Ishikawa (cell line): Measurements from ENCODE around the gene ARID1B.

Experiments
- CEBPB ChIP-seq: IDR thresholded peaks from 2 replicates; pipeline ENCODE4 v1.6.1; 2012
- CREB1 ChIP-seq: IDR thresholded peaks from 2 replicates; pipeline ENCODE4 v1.6.1; 2012; ENCODE audit warnings: low read depth
- EGR1 ChIP-seq: IDR thresholded peaks from 2 replicates; pipeline ENCODE4 v1.6.1; 2012
- EP300 ChIP-seq: IDR thresholded peaks from 2 replicates; pipeline ENCODE4 v1.6.1; 2012; ENCODE audit warnings: borderline replicate concordance
- FOXM1 ChIP-seq: IDR thresholded peaks from 2 replicates; pipeline ENCODE4 v1.6.1; 2012; ENCODE audit warnings: low read depth, borderline replicate concordance
- NFIC ChIP-seq: IDR thresholded peaks from 2 replicates; pipeline ENCODE4 v1.6.1; 2012
- RAD21 ChIP-seq: IDR thresholded peaks from 2 replicates; pipeline ENCODE4 v1.6.1; 2012; ENCODE audit warnings: low read depth
- TAF1 ChIP-seq: IDR thresholded peaks from 2 replicates; pipeline ENCODE4 v1.6.1; 2012; ENCODE audit warnings: low read depth, mild to moderate bottlenecking
- TCF12 ChIP-seq: IDR thresholded peaks from 2 replicates; pipeline ENCODE4 v1.6.1; 2012; ENCODE audit warnings: low read depth
- TEAD4 ChIP-seq: IDR thresholded peaks from 2 replicates; pipeline ENCODE4 v1.6.1; 2012
- USF1 ChIP-seq: IDR thresholded peaks from 2 replicates; pipeline ENCODE4 v1.6.1; 2012
- YY1 ChIP-seq: IDR thresholded peaks from 2 replicates; pipeline ENCODE4 v1.6.1; 2012; ENCODE audit warnings: low read depth
- ZBTB7A ChIP-seq: IDR thresholded peaks from 2 replicates; pipeline ENCODE4 v1.6.1; 2012; ENCODE audit warnings: low read depth
- TF ChIP-seq, protein P1 (sequence below): IDR thresholded peaks from 2 replicates; pipeline ENCODE4 v1.6.1; 2012
- TF ChIP-seq, protein P2 (sequence below): IDR thresholded peaks from 2 replicates; pipeline ENCODE4 v1.6.1; 2012; ENCODE audit warnings: low read depth, mild to moderate bottlenecking

The ARID1B gene

GRCh38 chr6:156872903-156873302 lies 95.7 kb downstream of the ARID1B start:
- no peak for TF ChIP-seq TAF1
- no peak for TF ChIP-seq RAD21
- no peak for TF ChIP-seq YY1
- TF ChIP-seq, protein P1, sequence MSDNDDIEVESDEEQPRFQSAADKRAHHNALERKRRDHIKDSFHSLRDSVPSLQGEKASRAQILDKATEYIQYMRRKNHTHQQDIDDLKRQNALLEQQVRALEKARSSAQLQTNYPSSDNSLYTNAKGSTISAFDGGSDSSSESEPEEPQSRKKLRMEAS = no peak
- no peak for TF ChIP-seq ZBTB7A
- no peak for TF ChIP-seq TEAD4
- no peak for TF ChIP-seq CEBPB
- TF ChIP-seq NFIC = no peak
- TF ChIP-seq, protein P2, sequence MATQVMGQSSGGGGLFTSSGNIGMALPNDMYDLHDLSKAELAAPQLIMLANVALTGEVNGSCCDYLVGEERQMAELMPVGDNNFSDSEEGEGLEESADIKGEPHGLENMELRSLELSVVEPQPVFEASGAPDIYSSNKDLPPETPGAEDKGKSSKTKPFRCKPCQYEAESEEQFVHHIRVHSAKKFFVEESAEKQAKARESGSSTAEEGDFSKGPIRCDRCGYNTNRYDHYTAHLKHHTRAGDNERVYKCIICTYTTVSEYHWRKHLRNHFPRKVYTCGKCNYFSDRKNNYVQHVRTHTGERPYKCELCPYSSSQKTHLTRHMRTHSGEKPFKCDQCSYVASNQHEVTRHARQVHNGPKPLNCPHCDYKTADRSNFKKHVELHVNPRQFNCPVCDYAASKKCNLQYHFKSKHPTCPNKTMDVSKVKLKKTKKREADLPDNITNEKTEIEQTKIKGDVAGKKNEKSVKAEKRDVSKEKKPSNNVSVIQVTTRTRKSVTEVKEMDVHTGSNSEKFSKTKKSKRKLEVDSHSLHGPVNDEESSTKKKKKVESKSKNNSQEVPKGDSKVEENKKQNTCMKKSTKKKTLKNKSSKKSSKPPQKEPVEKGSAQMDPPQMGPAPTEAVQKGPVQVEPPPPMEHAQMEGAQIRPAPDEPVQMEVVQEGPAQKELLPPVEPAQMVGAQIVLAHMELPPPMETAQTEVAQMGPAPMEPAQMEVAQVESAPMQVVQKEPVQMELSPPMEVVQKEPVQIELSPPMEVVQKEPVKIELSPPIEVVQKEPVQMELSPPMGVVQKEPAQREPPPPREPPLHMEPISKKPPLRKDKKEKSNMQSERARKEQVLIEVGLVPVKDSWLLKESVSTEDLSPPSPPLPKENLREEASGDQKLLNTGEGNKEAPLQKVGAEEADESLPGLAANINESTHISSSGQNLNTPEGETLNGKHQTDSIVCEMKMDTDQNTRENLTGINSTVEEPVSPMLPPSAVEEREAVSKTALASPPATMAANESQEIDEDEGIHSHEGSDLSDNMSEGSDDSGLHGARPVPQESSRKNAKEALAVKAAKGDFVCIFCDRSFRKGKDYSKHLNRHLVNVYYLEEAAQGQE = no peak
- TF ChIP-seq CREB1 = no peak
- no peak for TF ChIP-seq EP300
- no peak for TF ChIP-seq USF1
- TF ChIP-seq TCF12 = no peak
- TF ChIP-seq FOXM1 = no peak
- TF ChIP-seq EGR1 = no peak

GRCh38 chr6:156873654-156874380 lies 96.6 kb downstream of the ARID1B start:
- TF ChIP-seq RAD21 = no peak
- no peak for TF ChIP-seq YY1
- TF ChIP-seq, protein P2 = no peak
- no peak for TF ChIP-seq EP300
- no peak for TF ChIP-seq TEAD4
- TF ChIP-seq EGR1 = no peak
- TF ChIP-seq CEBPB = no peak
- TF ChIP-seq FOXM1 = no peak
- no peak for TF ChIP-seq TAF1
- no peak for TF ChIP-seq TCF12
- TF ChIP-seq, protein P1 = no peak
- TF ChIP-seq USF1 = no peak

DNA sequence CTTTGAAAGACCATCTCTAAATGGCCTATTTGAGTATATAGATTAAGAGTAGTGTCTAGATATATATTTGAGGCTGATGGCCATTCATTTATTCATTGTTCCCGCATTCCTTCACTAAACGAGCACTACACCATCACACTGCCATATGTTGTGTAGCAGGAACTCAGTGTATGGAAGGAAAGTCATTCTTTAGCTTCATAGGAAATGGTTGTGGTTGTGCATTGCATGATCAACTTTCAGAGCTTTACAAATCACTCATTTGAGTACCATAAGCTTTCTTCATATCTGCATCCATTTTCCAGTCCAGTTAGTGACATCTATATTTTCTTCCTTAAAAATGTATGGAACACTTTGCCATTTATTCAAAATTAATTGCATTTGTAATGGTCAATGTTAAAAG lies 97.9 kb downstream of the ARID1B start:
- TF ChIP-seq EGR1 (no peak), ZBTB7A (no peak)

DNA sequence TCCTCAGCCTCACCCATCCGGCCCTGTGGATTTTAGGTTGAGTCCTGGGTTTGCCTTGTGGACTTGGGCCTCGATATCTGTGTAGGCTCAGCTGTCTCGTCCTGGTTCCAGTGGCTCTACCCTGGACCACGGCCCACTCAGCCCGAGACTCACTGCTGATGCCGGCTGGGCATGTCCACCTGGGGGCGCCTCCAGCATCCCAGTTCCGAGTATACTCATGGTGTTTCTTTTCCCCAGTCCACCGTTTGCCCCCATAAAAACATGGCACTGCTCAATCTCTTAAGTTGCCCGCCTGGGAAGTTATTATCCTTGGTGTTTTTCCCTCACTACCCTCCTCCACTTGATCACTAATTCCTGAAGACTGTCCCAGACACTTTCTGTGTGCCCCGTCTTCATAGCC lies 99.1 kb downstream of the ARID1B start:
- TF ChIP-seq ZBTB7A (no peak), TEAD4 (no peak), RAD21 (peak; percentile 43; the same call in 1 of the 2 replicates), EP300 (no peak), CEBPB (no peak), YY1 (no peak), NFIC (no peak)
- TF ChIP-seq, protein P2 = no peak
